NCI-H774 (cell line): ENCODE results near the gene IGLL1.
"Not testable (repeated sequence)": the region's sequence is repeated elsewhere in the genome, so short reads cannot be mapped to it uniquely, and the experiment has no call there.

ENCODE experiments used
- DNase-seq: peaks from one replicate; lab custom pipeline; 2025; lab: John Stamatoyannopoulos, UW

Gene IGLL1

DNA sequence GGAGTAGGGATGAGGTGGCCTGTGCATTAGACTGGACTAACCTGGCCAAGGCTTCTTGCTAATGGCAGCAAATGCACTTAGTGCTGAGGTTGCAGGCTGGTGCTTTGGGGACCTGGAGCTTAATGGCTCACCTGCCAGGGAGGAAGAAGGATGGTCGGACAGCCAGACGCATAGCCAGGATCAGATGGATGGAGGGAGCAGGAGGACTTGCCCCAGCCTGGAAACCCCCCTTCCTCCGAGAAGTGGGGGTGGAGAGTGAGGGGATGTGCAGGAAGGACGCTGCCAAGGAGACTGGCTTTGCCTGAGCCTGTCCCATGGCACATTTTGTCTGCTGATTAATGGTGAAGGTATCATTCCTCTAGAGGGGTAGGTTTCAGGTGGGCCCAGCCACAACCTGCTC is 17.9 kb downstream of the IGLL1 start:
- DNase-seq = no peak

DNA sequence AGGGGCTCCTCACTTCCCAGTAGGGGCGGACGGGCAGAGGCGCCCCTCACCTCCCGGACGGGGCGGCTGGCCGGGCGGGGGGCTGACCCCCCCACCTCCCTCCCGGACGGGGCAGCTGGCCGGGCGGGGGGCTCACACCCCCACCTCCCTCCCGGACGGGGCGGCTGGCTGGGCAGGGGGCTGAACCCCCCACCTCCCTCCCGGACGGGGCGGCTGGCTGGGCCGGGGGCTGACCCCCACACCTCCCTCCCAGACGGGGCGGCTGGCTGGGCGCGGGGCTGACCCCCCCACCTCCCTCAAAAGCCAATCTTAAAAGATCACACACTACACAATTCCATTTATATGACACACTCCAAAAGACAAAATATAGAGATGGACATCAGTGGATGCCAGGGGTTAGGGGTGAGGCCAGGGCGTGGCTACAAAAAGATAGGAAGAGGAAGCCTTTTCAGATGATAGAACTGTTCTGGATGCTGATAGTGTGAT is 19.0 kb downstream of the IGLL1 start:
- not testable (repeated sequence) for DNase-seq

DNA sequence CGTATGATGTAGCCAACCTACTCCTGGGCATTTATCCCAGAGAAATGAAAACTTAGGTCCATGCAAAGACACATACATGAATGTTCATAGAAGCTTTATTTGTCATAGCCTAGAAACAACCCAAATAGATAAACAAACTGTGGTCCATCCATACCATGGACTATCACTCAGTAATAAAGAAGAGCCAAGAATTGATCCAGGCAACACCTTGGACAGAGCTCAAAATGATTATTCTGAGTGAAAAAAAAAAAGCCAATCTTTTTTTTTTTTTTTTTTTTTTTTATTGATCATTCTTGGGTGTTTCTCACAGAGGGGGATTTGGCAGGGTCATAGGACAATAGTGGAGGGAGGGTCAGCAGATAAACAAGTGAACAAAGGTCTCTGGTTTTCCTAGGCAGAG is 19.9 kb downstream of the IGLL1 start:
- DNase-seq = not testable (repeated sequence)

DNA sequence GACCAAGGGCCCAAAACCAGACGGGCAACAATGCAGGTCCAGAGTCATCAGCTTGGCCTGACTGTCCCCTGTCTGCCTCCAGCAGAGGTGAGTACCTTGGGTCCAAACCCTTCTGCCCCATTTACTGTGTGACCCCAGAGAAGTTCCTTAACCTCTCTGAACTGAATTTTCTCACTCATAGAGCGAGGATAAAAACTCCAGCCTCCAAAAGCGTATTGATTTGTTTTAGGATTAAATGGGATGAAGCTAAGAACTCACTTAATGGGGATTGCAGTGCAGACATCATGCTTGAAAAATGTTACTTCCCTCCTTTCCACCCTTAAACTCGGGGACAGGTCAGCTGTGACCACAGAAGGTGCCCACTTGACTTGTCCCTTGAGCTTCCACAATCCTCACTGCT is 22.6 kb downstream of the IGLL1 start:
- DNase-seq = no peak

DNA sequence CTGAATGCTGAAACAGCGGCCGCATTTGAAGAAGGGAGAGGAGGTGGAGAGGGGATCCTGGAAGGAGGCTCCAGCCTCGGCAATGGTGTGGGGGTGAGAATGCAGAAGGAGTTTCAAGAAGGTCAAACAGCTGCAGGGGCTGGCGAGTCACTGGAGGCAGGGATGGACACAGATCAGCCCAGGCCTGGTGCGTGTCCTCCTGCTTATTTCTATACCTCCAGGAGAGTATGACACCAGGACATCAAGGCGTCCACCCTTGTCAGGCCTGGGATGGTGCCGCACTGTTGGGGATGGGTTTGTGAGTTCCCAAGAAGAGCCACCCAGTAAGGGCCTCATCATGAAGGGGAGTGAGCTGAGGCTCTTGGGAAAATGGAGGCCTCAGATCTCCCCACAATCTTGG is 23.1 kb downstream of the IGLL1 start:
- DNase-seq = no peak

DNA sequence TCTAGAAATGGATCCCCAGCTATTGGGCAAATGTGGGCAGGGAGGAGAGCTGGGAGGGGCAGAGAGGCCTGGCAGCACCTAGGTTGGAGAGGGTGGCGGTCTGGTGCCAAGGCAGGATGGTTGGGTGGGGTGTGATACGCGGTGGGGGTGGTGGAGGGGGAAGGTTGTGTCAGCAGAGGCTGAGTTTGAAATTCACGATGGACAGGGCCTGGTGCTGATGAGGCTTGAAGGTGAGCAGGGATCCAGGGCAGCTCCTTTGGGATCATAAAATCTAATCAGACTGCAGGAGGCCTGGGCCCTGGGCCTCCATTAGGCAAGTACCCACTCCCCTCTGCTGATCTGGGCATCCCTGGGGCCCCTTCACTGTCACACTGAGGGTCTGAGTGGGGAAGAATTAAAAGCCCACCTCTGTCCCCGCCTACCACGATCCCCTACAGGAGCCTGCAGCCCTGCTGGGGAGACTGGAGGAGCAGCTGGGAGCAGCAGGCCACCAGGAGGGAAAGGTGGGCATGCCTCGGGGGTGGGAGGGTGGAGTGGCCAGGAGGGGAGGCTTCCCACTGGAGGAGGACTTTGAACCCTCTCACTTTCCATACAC is 24.0 kb downstream of the IGLL1 start:
- no peak for DNase-seq

DNA sequence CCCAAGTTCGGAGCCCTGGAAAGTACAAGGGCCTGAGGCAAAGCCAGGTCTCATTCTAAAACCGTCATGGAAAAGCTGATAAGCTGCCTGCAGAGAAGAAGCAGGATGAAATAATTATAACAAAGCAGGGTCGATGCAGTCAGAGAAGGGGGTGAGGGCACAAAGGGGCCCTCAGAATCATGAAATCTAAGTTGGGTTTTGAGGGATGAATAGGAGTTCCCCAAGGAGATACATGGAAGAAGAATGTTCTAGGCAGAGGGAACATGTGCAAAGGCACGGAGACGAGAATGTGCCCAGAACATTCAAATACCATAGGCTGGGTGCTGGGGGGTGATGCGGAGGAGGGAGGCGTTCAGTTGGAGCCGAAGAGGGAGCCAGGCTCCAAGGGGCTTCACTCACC is 25.0 kb downstream of the IGLL1 start:
- no peak for DNase-seq

DNA sequence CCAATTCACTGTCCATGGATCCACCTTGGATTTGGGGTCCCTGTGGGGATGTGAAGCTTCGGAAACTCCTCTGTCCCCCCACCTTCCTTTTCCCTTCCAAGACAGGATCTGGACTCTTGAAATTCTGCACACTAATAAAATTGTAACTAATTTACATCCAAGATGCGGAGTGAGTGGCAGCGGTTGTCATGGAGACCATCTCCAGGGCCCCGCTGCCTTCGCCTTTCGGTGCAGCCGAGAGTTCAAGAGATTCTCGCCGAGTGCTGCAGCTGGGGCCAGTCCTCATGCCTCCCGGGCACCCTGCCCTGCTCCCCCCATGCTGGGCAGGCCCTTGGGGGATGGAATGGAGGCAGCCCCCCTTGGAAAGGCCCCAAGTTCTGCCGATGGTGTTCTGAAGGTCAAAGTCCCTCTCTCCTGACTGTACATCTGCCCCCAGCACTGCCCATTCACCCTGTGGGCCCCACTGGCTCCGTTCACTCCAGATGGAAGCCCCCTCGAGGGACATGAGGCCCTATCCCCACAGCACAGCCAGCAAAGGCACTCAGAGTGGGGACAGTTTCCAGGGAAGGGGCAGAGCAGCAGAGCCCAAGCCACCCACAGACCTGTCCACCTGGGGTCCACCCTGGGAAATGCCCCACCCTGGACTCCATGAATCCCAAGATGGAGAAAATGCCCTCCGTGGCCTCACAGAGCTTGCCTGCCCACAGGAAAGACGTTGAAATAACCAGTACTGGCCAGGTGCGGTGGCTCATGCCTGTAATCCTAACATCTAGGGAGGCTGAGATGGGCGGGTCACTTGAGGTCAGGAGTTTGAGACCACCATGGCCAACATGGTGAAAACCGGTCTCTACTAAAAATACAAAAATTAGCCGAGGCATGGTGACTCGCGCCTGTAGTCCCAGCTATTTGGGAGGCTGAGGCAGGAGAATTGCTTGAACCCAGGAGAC is 25.9 kb downstream of the IGLL1 start:
- DNase-seq = no peak

DNA sequence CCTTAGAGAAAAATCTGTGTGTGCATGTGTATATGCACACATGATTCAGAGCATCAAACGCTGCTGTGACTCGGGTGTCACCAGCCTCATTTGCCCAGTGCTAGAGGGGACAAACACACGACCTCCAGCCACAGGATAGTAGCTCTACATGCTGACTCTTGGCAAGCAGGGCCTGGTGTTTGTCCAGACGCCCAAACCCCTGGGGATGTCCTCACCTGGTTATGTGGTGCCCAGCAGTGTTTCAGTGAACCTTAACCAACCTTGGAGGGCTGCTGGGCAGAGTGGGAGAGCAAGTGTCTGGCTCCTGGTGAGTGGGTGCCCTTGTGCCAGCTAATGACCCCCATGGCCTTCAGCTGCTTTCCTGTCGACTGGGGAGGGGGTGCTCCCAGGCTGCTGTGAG is 26.7 kb downstream of the IGLL1 start:
- DNase-seq = no peak

DNA sequence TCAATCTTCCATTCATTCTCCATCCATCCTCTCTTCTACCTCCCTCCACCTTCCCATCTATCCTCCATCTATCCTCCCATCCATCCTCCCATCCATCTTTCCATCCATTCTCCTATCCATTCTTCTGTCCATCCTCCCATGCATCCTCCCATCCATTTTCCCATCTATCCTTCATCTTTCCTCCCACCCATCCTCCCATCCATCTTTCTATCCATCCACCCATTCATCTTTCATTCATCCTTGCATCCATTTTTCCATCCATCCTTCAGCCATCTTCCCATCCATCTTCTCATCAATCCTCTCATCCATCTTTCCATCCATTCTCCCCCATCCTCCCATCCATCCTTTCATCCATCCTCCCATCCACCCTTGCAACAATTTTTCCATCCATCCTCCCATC is 27.5 kb downstream of the IGLL1 start:
- no peak for DNase-seq

DNA sequence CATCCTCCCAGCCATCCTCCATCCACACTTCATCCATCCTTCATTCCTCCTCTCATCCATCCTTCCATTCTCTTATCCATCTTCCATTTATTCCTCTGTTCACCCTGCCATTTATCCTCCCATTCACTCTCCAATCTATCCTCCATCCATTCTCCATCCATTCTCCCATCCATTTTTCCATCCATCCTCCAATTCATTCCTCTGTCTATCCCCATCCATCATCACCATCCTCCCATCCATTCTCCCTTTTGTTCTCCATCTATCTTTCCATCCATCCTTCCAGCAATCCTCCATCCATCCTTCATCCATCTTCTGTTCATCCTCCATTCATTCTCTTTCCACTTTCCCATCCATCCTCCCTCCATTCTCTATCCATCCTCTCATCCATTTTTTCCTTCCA is 28.7 kb downstream of the IGLL1 start:
- no peak for DNase-seq

DNA sequence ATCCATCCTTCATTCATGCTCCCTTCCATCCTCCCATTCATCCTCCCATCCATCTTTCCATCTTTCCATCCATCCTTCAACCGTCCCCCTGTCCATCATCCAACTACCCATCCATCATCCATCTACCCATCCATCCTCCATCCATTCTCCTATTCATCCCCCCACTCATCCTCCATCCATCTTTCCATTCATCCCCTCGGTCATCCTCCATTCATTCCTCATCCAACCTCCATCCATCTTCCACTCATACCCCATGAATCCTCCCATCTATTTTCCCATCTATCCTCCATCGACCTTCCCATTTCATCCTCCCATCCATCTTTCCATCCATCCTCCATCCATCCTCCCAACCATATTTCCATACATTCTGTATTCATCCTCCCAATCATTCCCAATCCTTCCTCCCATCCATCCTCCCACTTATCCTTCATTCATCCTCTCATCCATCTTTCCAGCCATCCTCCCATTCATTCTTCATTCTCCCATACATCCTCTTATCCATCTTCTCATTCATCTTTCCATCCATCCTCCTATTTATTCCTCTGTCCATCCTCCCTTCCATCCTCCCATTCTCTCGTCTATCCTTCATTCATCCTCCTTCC is 29.9 kb downstream of the IGLL1 start:
- no peak for DNase-seq

DNA sequence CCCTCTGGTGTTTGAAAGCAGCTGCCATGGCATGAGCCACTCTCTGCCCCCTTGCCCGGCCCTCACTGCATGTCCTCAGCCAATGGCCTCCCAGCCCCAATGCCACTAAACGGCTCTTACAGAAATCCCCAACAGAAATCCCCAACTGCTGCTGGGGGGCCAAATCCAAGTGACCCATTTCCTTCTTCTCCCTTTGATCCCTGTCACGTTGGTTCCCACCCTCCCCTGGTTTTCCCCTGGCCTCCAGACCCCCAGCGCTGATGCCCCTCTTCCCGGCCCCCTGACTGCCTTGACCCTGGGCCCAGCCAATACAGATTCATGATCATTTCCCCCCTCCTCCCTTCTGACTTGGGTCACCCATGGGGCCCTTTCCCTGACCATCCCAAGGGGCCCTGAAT is 30.9 kb downstream of the IGLL1 start:
- DNase-seq = no peak

DNA sequence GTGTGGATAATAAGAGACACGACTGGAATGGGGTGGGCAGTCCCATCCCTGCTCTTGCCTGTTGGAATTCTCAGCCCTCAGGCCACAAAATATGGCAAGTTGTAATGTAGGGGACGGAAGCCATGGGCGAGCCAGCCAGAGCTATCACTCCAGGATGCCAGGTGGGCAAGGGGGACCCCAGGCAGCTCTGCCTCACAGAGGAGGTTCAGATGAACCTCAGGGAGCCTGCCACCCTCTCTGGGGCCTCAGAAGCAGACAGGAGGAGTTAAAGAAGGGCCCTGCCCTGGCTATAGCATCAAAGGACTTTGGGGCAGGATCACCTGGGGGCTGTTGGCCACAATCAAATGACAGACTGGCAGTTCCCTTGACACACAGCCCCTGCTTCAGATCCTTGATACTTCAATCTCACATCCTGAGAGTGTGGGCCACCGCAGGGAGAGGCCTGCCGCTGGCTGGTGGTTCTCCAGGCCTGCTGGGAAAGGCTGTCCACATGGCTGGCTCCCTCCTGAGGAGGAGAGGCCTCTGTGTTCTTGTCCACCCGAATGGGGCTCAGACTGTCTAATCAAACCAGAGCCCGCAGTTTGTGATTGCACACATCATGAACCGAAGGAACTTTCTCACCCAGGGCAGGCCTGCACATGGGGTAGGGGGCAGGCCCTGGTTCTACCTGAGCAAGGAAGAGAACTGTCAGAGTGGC is 31.4 kb downstream of the IGLL1 start:
- no peak for DNase-seq

DNA sequence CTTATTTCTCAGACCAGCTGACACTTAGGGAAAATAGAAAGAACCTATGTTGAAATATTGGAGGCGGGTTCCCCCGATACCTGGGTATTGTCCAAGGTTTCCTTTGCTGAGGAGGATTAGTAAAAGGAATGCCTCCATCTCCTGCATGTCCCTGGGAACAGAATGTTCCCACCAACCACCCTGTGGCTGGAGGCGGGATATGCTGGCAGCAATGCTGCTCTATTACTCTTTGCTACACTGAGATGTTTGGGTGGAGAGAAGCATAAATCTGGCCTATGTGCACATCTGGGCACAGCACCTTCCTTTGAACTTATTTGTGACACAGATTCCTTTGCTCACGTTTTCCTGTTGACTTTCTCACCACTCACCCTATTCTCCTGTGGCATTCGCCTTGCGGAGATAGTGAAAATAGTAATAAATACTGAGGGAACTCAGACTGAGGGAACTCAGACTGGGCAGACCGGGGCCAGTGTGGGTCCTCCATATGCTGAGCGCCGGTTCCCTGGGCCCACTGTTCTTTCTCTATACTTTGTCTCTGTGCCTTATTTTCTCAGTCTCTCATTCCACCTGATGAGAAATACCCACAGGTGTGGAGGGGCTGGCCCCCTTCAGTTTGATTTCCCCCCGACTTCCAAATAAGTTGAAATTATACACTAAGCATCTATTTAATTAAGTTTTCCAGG is 32.1 kb downstream of the IGLL1 start:
- DNase-seq = no peak

DNA sequence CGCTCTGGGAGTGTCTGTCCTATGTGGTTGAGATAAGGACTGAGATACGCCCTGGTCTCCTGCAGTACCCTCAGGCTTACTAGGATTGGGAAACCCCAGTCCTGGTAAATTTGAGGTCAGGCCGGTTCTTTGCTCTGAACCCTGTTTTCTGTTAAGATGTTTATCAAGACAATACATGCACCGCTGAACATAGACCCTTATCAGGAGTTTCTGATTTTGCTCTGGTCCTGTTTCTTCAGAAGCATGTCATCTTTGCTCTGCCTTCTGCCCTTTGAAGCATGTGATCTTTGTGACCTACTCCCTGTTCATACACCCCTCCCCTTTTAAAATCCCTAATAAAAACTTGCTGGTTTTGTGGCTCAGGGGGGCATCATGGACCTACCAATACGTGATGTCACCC is 32.7 kb downstream of the IGLL1 start:
- not testable (repeated sequence) for DNase-seq

DNA sequence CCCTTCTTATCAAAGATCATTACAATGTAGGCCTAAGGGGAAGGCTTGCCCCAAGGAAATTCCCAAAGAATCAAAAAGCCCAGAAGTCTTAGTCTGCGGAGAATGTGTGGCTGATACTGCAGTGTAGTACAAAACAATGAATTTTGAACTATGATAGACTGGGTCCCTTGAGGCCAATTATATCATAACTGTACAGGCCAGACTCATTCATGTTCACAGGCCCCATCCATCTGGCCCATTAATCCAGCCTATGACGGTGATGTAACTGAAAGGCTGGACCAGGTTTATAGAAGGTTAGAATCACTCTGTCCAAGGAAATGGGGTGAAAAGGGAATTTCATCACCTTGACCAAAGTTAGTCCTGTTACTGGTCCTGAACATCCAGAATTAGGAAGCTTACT is 35.2 kb downstream of the IGLL1 start:
- DNase-seq = no peak

DNA sequence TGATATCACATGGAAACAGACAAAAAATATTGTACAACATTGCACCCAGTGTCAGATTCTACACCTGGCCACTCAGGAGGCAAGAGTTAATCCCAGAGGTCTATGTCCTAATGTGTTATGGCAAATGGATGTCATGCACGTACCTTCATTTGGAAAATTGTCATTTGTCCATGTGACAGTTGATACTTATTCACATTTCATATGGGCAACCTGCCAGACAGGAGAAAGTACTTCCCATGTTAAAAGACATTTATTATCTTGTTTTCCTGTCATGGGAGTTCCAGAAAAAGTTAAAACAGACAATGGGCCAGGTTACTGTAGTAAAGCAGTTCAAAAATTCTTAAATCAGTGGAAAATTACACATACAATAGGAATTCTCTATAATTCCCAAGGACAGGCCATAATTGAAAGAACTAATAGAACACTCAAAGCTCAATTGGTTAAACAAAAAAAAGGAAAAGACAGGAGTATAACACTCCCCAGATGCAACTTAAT is 36.5 kb downstream of the IGLL1 start:
- DNase-seq = not testable (repeated sequence)

DNA sequence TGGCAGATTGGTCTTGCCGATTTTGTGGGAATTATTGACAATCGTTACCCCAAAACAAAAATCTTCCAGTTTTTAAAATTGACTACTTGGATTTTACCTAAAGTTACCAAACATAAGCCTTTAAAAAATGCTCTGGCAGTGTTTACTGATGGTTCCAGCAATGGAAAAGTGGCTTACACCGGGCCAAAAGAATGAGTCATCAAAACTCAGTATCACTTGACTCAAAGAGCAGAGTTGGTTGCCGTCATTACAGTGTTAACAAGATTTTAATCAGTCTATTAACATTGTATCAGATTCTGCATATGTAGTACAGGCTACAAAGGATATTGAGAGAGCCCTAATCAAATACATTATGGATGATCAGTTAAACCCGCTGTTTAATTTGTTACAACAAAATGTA is 37.2 kb downstream of the IGLL1 start:
- DNase-seq = no peak

DNA sequence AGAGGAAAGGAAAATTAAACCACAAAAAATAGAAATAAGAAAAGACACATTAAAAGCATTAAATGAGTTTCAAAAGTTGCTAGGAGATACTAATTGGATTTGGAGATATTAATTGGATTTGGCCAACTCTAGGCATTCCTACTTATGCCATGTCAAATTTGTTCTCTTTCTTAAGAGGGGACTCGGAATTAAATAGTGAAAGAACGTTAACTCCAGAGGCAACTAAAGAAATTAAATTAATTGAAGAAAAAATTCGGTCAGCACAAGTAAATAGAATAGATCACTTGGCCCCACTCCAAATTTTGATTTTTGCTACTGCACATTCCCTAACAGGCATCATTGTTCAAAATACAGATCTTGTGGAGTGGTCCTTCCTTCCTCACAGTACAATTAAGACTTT is 37.7 kb downstream of the IGLL1 start:
- DNase-seq = not testable (repeated sequence)

DNA sequence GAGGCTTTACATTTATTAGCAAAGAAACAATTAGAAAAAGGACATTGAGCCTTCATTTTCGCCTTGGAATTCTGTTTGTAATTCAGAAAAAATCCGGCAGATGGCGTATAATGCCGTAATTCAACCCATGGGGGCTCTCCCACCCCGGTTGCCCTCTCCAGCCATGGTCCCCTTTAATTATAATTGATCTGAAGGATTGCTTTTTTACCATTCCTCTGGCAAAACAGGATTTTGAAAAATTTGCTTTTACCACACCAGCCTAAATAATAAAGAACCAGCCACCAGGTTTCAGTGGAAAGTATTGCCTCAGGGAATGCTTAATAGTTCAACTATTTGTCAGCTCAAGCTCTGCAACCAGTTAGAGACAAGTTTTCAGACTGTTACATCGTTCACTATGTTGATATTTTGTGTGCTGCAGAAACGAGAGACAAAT is 38.2 kb downstream of the IGLL1 start:
- not testable (repeated sequence) for DNase-seq

DNA sequence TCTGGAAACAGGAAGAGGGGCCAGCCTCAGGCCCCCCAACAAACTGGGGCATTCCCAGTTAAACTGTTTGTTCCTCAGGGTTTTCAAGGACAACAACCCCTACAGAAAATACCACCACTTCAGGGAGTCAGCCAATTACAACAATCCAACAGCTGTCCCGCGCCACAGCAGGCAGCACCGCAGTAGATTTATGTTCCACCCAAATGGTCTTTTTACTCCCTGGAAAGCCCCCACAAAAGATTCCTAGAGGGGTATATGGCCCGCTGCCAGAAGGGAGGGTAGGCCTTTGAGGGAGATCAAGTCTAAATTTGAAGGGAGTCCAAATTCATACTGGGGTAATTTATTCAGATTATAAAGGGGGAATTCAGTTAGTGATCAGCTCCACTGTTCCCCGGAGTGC is 39.3 kb downstream of the IGLL1 start:
- DNase-seq = not testable (repeated sequence)
